Liver (tissue), 9 donors: ENCODE data around the gene RNU1-4. TPM values are rescaled to one million over a fixed set of nuclear protein-coding genes. Genes with fewer than 3 reads are reported as not detected.
"Not testable (repeated sequence)": the region's sequence is repeated elsewhere in the genome, so short reads cannot be mapped to it uniquely, and the experiment has no call there.

ENCODE experiments used
- DNase-seq: peaks from one replicate; pipeline ENCODE4 v3.0.0-alpha.2; 2017; ENCODE audit warnings: low spot score
- H3K27ac ChIP-seq, 2 donors: one replicate each; pipeline ENCODE4 v1.7.0; 2013; ENCODE audit warnings: inconsistent platforms in 2 of 2, low read length in 2 of 2, control low read depth in 1 of 2, low read depth in 1 of 2, mild to moderate bottlenecking in 1 of 2
- H3K27me3 ChIP-seq, 4 donors: one replicate each; pipeline versions ENCODE4 v1.6.1 to v1.7.0; 2013; ENCODE audit warnings: low read length in 3 of 4, inconsistent platforms in 1 of 4, mild to moderate bottlenecking in 1 of 4, moderate library complexity in 1 of 4; ENCODE audit not compliant: control insufficient read depth in 4 of 4, insufficient read depth in 4 of 4
- H3K36me3 ChIP-seq, 4 donors: one replicate each; pipeline versions ENCODE4 v1.6.1 to v1.7.0; 2013; ENCODE audit warnings: low read length in 3 of 4, mild to moderate bottlenecking in 3 of 4, low read depth in 1 of 4, moderate library complexity in 1 of 4; ENCODE audit not compliant: control insufficient read depth in 4 of 4, insufficient read depth in 3 of 4
- H3K4me1 ChIP-seq, 4 donors: one replicate each; pipeline versions ENCODE4 v1.6.1 to v1.7.0; 2013; ENCODE audit warnings: low read length in 3 of 4, mild to moderate bottlenecking in 3 of 4, moderate library complexity in 1 of 4; ENCODE audit not compliant: control insufficient read depth in 4 of 4, insufficient read depth in 4 of 4
- H3K4me3 ChIP-seq, 3 donors: one replicate each; pipeline versions ENCODE4 v1.6.1 to v1.7.0; 2013; ENCODE audit warnings: low read length in 3 of 3, control low read depth in 1 of 3, low read depth in 1 of 3, mild to moderate bottlenecking in 1 of 3
- H3K9ac ChIP-seq, 2 donors: one replicate each; pipeline ENCODE4 v1.7.0; 2013; ENCODE audit warnings: low read length in 2 of 2, mild to moderate bottlenecking in 2 of 2, moderate library complexity in 2 of 2, control low read depth in 1 of 2, low read depth in 1 of 2
- H3K9me3 ChIP-seq, 4 donors: one replicate each; pipeline versions ENCODE4 v1.6.1 to v1.7.0; 2013; ENCODE audit warnings: low read length in 3 of 4; ENCODE audit not compliant: control insufficient read depth in 4 of 4
- WGBS: extraction: QIAGEN DNeasy Blood & Tissue Kit; methylation state at CpG from one replicate; pipeline ENCODE4 v1.1.7; 2013; 5-methylcytosine and 5-hydroxymethylcytosine counted together
- polyA plus RNA-seq, 2 donors: library from polyadenylated mRNA; stranded (reverse) in 1 of 2; unstranded in 1 of 2; fragments of 200-250 nt in 1 of 2; fragments of >200 nt in 1 of 2; fragmentation: Nextera tagmentation in 1 of 2; extraction: Ambion mirVana in 1 of 2; gene quantifications; one replicate each; pipeline versions ENCODE4 v1.2.1 to v1.2.3, GENCODE V29; 2013 to 2015
- total RNA-seq, 2 donors: library from RNA; depleted of rRNA; stranded (reverse); fragments of >200 nt; gene quantifications; one replicate each; pipeline ENCODE4 v1.2.3, GENCODE V29; 2014
- donor health status: healthy.
- donor health status: healthy.
- donor health status: healthy.
- donor health status: healthy.
- donor health status: healthy.

RNU1-4 gene
- total and polyA plus RNA-seq, 4 donors: under 0.01 to 16.7 (median under 0.01) TPM; not detected in 1

DNA sequence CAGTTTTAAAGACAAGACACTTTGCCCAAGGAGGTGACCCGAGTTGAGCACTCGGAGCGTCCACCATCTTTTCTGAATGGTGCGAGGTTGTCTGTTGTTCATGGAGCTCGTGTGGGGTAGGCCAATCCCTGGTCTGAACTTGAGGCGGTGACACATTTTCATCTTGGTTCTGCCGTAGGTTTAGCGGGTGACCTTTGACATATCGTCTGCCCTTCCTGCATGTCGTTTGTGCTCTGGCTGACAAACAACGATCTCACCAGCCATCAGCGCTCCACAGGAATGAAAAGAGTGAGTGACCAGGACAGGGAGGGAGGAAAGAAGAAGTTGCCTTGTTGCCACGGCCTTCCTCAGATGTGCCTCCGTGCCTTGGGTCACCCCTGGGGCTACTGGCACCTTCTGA is 34.5 kb downstream of the RNU1-4 start:
- 76% methylated on average over 8 of the region's 14 CpGs for whole genome bisulfite sequencing

DNA sequence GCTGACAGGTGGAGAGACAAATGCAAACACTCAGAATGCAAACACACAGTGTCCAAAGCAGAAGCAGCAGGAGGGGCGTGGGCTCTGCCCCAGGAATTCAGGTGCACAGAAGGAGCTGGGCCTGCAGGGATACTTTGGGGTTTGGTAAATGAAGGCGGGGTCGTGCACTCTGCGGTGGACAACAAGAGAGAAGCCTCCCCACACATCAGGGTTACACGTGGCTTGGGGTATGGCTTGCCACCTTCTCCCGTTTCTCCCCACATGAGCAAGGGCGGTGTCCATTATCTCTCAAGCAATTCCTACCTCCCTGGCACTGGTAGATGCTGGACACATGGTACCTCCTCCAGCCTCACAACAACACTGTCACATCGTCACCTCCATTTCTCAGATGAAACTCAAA is 35.0 kb downstream of the RNU1-4 start:
- 92% methylated on average over 6 of the region's 8 CpGs for WGBS
- H3K36me3 ChIP-seq, H3K4me1 ChIP-seq: not testable (repeated sequence)

More for the DNA sequence above, 34.5 kb downstream of the RNU1-4 start:
- not testable (repeated sequence) for DNase-seq, H3K27ac ChIP-seq, H3K4me1 ChIP-seq, H3K9me3 ChIP-seq, H3K36me3 ChIP-seq, H3K27me3 ChIP-seq, H3K4me3 ChIP-seq, H3K9ac ChIP-seq

DNA sequence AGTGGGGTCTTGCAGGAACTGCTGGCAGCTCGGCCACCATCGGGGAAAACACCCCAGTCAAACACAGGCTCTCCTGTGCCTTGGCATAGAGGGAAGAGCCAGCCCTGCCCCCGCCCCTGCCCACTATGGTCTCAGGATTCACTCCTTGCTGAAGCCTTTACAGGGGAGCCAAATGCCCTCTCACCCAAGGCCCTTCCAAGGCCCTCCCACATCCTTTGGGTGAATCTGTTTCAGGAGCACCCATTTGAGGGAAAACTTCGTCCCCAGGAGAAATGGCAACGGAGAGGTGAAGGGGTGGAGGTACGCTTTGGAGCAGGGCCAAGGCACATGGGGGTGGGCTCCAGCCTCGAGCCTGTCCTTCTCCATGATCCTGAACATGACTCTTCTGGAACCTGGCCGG is 35.9 kb downstream of the RNU1-4 start:
- H3K9ac ChIP-seq, DNase-seq, H3K27me3 ChIP-seq, H3K4me3 ChIP-seq, H3K4me1 ChIP-seq, H3K27ac ChIP-seq, H3K9me3 ChIP-seq, H3K36me3 ChIP-seq: not testable (repeated sequence)
- 89% methylated on average over 4 of the region's 8 CpGs for WGBS

More for the DNA sequence above, 35.0 kb downstream of the RNU1-4 start:
- peak; percentile 34 for DNase-seq
- H3K27ac ChIP-seq, H3K9ac ChIP-seq, H3K27me3 ChIP-seq, H3K4me3 ChIP-seq, H3K9me3 ChIP-seq: not testable (repeated sequence)

DNA sequence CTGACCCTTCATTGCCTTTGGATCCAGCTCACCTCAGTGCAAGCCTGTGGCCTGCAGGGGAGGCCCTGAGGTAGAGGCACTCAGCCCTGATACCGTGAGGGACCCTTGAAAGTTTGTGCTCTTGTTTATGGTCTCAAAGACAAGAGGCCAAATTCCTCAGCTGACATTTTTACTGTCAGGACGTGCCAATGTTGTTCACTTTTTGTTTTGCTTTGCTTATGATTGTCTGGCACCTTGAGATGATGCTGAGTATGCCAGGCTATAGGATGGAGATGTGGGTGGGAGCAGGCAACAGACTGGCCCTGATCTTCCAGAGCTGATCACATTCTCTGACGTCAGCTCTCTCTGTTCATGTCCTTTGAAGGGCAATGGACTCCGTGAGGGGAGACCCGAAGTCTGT is 36.5 kb downstream of the RNU1-4 start:
- not testable (repeated sequence) for H3K36me3 ChIP-seq, H3K27ac ChIP-seq, H3K9me3 ChIP-seq, H3K4me3 ChIP-seq, H3K9ac ChIP-seq, H3K27me3 ChIP-seq, H3K4me1 ChIP-seq
- peak; percentile 24 for DNase-seq
- 89% methylated on average over 5 of the region's 5 CpGs for WGBS

DNA sequence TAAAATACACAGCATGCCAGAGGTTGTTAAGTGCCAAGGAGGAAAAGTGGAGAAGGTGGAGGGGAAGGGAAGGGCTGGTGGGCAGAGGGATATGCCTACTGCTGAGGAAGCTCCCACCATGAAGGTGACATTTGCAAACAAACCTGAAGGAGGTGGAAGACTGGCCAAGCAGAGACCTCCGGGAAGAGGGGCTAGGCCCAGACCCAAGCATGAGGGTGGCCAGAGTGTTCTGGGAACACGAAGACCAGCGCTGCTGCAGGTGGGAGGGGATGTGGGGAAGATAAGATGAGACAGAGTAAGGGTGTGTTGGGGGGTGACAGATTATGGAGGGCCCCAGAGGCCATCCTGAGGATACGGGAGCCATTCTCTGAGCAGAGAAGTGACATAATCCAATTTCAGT is 37.5 kb downstream of the RNU1-4 start:
- H3K4me1 ChIP-seq, H3K9ac ChIP-seq, H3K9me3 ChIP-seq, H3K36me3 ChIP-seq, H3K27ac ChIP-seq, H3K4me3 ChIP-seq, H3K27me3 ChIP-seq: not testable (repeated sequence)
- DNase-seq: peak; percentile 33
- 97% methylated on average over 4 of the region's 4 CpGs for WGBS

DNA sequence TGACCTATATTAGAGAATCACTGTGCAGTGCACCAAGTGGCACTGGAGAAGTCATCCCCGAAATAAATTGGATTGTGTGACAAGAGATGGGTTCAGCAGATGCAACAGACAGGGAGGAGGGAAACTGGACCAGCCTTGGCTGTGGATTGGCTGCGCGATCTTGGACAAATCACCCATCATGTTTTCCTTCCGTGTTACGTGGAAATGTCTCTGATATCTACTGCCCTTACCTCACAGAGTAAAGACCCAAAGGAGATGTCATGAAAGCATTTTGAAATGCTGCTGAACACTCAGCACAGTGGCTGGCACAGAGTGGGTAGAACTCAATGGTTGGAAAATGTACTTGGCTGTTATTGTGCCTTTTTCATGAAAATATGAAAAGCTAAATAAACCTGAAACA is 39.2 kb downstream of the RNU1-4 start:
- peak; percentile 34 for DNase-seq
- not testable (repeated sequence) for H3K4me3 ChIP-seq, H3K4me1 ChIP-seq, H3K9ac ChIP-seq, H3K36me3 ChIP-seq, H3K9me3 ChIP-seq, H3K27ac ChIP-seq, H3K27me3 ChIP-seq
- WGBS: 86% methylated on average over 5 of the region's 5 CpGs

DNA sequence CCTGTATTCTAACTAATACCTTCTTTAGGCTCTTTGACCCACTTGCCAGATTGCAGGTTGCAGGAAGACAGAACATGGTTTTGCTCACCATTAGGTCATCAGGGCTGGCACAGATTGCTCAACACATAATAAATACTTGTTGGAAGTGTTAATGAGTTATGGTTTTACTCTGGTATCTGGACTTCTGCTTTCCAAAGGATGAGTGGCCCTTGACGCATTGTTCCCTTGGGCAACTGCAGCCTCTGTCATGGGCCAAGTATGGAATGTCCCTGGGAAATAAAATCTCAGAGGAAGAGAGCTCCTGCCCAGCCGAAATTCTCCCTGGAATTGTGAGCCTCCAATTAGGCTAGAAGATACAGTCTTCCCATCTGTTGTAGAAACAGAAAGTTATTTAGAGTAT is 40.7 kb downstream of the RNU1-4 start:
- not testable (repeated sequence) for H3K27me3 ChIP-seq, DNase-seq, H3K4me1 ChIP-seq, H3K4me3 ChIP-seq, H3K27ac ChIP-seq, H3K9ac ChIP-seq, H3K9me3 ChIP-seq, H3K36me3 ChIP-seq
- WGBS: no CpG with 5 or more reads among the region's 2 CpGs

DNA sequence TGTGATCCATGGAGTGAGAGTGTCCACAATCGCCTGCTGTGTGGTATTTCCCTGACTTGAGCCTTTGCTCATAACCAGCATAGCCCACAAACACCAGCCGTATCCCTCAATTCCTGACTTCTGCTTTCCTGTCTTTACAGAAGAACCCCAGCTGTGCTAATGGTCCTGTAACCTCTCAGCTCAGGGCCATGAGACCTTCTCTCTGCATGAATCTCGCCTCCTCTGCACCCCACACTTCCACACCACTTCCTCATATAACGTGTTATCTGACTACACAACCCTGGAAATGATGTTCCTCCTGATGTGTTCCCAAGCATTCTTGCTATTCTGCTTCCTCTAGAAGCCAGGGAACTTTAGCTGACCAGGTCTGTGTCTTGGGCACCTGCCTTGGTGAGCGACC is 41.3 kb downstream of the RNU1-4 start:
- not testable (repeated sequence) for H3K9me3 ChIP-seq, DNase-seq, H3K4me3 ChIP-seq, H3K36me3 ChIP-seq, H3K27me3 ChIP-seq, H3K4me1 ChIP-seq, H3K27ac ChIP-seq, H3K9ac ChIP-seq
- 80% methylated on average over 3 of the region's 5 CpGs for WGBS

DNA sequence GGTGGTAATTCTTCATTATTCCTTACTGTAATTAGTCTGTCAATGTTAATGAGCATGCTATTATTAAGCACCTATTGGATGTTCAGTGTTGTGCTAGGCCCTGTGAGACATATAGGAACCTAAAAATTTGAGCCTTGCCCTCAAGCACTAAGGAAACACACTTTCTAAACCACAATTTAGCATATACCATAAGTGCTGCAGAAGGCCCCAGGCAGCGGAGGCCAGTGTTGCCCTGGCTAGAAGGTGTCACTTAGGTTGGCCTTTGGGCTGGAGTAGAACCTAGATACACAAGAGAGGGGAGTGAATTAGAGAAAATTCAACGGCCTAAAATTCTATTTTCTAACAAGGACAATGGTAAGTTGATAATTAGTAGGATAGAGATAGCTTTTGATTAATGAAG is 44.6 kb downstream of the RNU1-4 start:
- not testable (repeated sequence) for H3K36me3 ChIP-seq, H3K4me1 ChIP-seq, H3K27me3 ChIP-seq, H3K27ac ChIP-seq, H3K9me3 ChIP-seq, H3K4me3 ChIP-seq, DNase-seq, H3K9ac ChIP-seq
- no CpG with 5 or more reads among the region's 2 CpGs for whole genome bisulfite sequencing
